Activated gamma-delta T cell (primary cell): ENCODE data around the gene SMAP2.
"Not testable (repeated sequence)": the region's sequence is repeated elsewhere in the genome, so short reads cannot be mapped to it uniquely, and the experiment has no call there.

ENCODE experiments used
- DNase-seq: peaks from one replicate; lab custom pipeline; 2025; lab: John Stamatoyannopoulos, UW
- total RNA-seq, 2 donors: gene quantifications; one replicate each; lab custom pipeline; 2026; lab: John Stamatoyannopoulos, UW

Gene SMAP2
- total RNA-seq: 95.4 to 147 reads per million in 2 donors

DNA sequence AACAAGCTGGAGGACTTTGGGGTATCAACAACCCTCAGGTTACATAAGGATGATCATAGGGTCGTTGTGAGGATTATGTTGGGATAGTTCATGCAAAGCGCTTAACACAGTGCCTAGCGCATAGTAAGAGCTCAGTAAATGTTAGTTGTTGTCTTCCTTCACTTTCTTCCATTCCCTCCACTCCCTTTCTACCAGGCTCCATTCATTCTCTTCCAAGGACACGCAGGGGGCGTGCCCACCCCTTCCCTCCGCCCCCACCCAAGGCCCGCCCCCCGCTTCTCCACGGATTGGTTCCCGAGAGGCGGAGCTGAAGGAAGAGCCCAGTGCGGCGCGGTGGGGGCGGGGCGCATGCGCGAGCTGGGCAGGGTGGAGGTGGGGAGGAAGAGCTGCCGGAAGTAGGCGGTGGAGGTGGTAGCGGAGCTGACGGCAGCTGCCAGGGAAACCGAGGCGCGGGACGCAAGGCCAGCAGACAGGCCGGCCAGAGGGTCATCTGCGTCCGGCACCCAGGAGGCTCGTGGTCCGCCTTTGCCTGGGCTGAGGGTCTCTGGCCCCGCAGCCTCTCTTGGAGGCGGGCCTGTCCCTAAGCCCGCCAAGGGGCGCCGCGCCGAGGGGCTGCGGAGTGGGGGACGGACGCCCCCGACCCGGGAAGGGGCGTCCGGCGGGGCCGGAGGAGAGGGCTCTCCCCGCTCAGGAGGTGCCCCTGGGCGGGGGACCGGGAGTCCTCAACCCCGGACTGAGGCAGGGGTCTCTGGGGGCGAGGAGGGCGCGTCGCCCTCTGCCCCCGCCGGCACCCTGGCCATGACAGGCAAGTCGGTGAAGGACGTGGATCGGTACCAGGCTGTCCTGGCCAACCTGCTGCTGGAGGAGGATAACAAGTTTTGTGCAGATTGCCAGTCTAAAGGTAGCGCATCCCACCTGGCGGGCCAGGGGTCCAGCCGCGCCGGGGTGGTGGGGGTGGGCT, at the start of gene SMAP2:
SMAP2 (plus strand) TSS at position 405 of the 961 bp plus-strand sequence; CDS start at position 799, 394 bp downstream.
- DNase-seq: peak; percentile 95

DNA sequence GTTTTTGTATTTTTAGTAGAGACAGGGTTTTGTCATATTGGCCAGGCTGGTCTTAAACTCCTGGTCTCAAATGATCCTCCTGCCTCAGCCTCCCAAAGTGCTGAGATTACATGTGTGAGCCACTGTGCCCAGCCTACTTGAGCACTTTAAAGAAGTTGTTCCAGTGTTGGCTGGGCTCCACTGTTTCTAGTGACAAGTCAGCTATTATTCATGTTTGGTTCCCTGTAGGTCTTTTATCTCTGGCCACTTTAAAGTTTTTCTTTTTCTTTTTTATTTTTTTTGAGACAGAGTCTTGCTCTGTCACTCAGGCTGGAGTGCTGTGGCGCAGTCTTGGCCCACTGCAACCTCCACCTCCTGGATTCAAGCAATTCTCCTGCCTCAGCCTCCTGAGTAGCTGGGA, 42.1 kb upstream of the SMAP2 start:
- DNase-seq: not testable (repeated sequence)

DNA sequence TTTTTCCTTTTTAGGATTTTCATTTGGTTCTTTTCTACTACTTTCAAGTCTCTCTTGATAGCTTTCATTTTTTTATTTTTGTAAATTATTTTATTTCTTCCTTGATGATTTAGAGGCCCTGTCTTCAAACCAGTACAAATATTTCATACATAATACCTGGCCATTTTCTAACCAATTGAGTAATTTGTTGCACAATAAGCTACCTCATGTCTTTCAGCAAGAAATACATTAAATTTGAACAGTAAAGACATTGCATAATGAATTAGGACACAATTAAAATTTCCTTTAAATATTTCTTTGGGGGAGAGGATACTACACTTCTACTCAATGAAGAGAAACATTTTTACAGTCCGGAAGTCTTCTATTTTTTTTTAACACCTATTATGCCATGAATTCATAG, 40.8 kb upstream of the SMAP2 start:
- no peak for DNase-seq

DNA sequence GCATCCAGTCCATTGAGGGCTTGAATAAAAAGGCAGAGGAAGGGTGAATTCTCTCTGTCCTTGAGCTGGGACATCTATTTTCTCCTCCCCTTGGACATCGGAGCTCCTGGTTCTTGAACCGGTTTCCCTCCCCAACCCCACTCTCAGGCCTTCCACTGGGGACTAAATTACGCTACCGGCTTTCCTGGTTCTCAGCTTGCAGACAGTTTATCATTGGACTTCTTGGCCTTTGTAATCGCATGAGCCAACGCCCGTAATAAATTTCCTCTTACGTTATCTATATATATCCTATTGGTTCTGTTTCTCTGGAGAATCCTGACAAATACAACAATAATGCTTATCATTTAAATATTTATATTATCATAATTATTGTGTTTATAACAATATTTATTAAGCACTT, 36.1 kb upstream of the SMAP2 start:
- DNase-seq: no peak

DNA sequence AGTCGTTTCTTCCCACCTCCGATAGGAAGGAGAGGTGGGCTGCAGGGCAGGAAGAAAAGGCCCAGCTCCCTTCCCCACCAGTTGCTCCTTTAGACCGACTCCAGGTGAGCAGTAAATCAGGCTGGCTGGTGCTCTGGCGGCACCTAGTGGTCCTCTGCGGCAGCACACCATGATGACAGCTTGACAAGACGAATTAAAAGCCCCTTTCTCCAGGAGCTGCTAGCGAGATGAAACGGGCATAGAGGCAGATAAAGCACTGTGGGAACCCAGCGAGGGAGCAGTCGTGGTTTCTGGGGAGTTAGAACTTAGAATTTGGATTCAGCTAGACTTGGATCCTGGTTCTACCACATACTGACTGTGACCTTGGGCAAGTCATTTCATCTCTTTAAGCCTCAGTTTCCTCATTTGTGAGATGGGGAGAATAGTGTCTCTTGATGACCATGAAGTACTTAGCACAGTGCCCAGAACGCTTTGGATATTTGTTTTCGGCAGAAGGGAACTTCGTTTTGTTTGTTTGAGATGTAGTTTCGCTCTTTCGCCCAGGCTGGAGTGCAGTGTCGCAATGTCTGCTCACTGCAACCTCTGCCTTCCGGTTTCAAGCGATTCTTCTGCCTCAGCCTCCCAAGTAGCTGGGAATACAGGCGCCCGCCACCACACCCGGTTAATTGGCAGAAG, 34.6 kb upstream of the SMAP2 start:
- DNase-seq: peak; percentile 56

DNA sequence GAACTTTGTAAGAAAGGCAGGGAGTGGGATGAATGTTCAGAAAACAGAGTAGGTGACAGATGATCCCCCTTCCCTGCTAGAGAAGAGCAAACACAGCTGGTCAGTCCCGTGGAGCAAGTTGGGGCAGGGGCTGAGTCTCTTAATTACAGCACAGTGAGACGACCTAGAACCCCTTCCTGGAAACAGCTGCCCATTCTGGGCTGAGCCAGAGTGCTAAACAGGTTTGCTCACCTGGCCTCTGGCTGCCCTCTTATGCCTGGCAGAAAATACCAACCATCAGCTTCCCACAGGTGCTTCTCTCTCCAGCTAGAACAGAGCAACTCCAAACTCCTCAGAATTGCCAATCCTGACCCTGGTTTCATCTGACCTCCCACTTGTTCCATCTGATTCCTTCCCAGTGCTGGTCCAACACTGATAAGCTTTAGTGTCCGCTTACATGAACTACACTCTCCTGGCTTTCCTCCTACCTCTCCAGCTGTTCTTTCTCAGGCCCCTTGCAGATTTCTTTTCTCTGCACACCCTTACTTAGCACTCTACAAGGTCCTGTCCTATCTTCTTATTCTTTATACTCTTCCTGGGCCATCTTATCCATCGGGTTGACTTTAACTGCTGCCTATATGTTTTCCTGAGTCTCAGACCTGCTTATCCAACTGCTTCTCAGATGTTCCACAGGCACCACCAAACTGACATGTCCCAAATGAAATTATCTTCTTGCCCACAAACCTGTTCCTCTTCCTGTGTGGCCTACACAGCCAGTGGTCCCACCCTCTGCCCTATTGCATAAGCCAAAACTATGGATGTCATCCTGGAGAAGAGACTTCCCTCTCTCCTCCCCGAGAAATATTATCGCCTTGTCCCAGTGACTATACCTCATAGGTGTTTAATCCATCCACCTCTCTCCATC, 33.9 kb upstream of the SMAP2 start:
- DNase-seq: no peak

DNA sequence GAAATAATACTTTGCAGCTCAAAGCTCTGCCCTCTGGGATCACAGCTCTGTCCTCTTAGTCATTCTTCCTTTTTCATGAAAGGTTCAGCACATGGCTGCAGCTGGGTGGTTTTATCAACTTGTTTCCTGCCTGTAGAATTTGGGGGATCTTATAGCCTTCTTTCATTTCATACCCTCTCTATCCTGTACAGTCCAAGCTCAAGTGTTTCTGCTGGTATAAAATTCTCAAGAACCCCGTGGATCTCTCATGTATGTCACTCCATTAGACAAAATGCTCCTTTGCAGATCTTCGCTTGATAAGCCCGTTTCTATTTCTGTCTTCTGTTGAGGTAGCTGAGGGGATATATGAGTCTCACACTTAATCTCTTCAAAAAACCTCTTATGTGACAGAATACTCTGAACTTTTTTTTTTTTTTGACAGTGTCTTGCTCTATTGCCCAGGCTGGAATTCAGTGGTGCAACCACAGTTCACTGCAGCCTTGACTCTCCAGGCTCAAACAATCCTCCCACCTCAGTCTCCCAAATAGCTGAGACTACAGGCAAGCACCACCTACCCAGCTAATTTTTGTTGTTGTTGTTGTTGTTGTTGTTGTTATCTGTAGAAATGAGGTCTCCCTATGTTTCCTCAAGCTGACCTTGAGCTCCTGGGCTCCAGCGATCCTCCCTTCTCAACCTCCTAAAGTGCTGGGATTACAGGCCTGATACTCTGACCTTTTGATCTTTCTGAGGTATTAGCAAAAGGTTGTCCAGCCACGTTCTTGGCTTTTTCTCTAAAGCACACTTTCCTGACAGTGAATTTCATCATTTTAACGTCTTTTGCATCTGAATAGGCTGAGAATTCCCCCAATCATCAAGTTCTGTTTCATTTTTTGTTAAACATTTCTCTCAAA, 31.8 kb upstream of the SMAP2 start:
- no peak for DNase-seq

DNA sequence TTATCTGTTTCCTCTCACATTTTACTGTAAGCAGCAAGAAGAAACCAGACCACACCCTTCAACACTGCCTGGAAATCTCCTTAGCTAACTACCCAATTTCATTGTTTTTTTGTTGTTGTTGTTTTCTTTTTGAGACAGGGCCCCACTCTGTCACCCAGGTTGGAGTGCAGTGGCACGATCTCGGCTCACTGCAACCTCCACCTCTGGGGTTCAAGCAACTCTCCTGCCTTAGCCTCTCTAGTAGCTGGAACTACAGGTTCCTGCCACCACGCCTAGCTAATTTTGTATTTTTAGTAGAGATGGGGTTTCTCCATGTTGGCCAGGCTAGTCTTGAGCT, 31.2 kb upstream of the SMAP2 start:
- DNase-seq: not testable (repeated sequence)

DNA sequence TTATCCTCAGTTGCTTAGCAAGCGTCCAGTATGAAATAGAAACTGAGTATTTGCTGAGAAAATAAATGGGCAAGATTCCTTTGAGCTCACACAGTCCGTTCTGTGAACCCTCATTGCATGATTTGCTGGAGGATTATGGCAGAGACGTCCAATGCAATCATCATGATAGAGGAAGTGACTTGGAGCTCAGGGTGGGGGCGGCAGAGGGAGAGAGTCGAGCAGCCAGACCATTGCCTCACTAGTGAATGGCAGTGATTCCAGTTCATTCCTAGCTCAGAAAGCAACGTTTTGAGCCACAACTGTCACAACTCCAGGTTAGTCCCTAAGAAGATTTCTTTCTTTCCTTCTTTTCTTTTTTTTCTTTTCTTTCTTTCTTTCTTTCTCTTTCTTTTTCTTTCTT, 28.9 kb upstream of the SMAP2 start:
- no peak for DNase-seq

DNA sequence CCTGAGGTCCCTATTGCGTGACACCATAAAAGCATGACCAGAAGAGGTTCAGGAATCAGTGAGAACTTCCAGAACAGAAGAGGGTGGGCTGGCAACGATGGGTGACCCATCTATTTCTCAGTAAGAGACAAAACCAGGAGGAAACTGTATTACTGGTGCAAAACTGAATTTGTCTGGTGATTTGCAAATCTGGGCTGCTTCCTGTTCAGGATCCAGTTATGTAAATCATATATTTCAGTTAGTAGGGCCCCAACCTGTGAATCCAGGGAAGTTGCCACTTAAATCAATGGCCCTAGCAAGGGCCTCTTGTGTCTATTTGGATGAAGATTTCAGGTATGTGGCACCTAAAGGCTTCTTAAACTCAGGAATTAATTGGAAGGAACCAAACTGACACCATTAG, 23.1 kb upstream of the SMAP2 start:
- no peak for DNase-seq

DNA sequence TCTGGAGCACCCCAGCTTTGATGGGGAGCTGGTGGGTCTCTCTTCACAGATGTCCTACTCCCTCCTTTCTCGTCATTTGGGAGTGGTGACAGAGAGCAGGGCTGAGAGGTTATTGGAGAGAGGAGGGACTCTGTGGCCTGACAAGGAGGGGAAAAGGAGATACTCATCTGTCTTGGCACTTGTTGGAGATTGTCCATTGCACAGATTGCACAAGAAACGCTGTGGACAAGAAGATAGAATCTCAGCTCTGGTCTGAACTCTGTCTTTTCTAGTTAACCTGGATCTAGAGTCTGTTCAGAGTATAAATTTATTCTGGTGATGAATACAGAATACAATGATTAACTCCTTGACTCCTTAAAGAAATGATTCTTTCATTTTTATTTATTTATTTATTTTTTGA, 22.4 kb upstream of the SMAP2 start:
- no peak for DNase-seq

DNA sequence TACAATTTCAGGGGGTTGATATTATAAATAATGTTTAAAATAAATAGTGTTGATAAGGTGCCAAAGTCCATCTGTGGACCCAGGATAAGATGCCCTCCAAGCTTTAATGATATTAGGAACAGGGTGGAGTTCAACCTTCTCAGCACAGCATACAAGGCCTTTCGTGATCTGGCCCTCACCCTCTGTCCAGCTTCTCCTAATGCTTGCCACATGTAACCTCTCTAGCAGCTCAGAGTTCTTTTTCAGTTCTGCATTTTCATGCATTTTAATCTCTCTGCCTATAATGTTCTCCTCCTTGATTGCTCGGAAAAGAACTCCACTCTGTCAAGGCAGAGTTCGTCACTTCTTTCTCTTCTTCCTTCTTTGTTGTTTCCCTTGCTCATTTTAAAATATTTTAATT, 21.4 kb upstream of the SMAP2 start:
- no peak for DNase-seq

DNA sequence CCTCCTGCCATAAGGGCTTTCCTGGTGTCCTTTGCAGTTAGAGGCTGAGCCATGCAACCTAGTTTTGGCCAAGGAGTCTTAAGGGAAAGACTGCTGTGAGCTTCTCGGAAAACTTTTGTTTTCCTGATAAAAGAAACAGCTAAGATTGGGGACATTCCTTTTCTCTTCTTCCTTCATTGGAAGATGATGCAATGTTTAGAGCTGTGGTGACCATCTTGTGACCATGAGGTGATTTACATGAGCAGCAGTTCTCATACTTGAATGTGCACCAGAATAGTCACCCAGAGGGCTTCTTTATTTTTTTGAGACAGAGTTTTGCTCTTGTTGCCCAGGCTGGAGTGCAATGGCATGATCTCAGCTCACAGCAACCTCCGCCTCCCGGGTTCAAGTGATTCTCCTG, 20.4 kb upstream of the SMAP2 start:
- DNase-seq: no peak

DNA sequence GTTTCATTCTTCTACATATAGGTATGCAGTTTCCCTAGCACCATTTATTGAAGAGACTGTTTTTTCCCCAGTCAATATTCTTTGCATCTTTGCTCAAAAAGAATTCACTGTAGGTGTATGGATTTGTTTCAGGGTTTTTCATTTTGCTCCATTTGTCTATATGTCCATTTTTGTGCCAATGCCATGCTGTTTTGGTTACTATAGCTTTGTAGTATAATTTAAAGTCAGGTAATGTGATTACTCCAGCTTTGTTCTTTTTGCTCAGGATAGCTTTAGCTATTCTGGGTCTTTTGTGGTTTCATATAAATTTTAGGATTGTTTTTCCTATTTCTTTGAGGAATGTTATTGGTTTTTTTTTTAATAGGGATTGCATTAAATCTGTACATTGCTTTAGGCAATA, 15.9 kb upstream of the SMAP2 start:
- DNase-seq: no peak

DNA sequence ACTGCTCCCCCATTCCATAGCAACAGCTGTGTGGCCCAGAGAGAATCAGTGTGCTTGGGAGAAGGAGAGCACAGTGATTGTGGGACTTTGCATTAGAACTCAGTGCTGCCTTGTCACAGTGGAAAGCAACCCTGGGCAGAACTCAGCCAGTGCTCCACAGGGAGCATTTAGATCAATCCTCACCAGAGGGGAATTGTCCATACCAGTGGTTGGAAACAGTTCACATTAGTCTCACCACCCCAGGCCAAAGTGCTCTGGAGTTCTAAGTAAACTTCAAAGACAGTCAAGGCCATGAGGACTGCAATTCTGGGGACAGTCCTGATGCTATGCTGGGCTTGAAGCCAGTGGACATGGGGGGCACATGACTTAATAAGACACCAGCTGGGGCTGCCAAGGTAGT, 12.9 kb upstream of the SMAP2 start:
- no peak for DNase-seq

DNA sequence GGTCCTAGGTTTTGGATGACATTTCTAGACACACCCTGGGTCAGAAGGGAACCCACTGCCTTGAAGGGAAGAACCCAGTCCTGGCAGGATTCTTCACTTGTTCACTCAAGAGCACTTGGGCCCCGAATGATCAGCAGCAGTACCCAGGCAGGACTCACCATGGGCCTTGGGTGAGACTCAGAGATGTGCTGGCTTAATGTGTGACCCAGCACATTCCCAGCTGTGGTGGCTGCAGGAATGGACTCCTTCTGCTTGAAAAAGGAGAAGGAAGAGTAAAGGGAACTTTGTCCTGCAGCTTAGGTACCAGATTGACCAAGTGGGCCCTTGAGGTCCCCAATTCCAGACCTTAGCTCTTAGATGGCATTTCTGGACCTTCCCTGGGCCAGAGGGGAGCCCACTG, 12.3 kb upstream of the SMAP2 start:
- no peak for DNase-seq

DNA sequence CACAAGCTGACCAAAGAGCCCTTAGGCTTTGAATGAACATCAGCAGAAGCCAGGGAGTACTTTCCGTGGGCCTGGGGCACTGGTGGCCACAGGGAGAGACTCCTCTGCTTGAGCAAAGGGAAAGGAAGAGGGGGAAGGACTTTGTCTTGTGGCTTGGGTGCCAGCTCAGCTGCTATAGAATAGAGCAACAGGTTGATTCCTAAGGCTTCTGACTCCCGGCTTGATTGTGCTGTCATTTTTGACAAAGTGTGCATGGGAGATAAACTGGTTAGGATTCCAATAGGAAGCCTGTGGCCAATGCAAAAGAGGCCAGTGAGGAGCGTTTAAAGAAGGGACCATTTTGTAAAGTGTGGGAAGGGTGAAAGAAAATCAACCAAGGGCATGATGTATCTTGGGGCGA, 11.9 kb upstream of the SMAP2 start:
- no peak for DNase-seq

DNA sequence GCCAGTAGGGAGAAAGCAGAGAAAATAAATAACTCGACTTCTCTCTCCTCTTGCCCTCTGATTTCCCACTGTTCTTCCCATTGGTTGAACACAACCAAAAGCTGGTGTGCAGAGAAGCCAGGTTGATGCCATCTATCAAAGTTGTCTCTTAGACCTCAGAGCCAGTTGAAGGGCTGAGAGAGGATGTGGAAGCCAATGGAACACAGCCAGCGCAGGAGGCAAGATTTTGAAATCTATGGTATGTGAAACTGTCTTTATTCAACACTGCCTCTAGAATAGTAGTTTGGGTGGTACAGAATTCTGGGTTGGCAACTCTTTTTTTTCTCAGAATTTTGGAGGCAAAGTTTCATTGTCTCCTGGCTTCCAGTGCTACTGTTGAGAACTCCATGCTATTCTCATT, 11.3 kb upstream of the SMAP2 start:
- no peak for DNase-seq

DNA sequence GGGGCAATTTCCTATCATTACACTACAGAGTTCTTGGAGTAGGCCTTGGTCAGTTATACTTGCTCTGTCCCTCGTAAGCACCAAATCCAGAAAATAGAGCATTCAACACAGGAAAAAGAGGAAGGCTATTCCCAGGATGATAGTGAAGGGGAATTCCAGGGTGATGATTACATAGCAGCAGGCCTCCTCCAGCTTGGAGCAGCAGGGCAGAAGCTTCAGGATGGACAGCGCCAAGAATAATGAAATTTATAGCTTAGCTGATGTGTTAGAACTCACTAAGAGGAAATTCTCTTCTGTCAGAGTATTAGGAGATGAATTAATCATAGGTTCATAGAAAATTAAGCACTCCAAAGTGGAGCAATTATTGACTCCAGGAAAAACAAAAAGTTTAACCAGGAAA, 10.8 kb upstream of the SMAP2 start:
- no peak for DNase-seq

DNA sequence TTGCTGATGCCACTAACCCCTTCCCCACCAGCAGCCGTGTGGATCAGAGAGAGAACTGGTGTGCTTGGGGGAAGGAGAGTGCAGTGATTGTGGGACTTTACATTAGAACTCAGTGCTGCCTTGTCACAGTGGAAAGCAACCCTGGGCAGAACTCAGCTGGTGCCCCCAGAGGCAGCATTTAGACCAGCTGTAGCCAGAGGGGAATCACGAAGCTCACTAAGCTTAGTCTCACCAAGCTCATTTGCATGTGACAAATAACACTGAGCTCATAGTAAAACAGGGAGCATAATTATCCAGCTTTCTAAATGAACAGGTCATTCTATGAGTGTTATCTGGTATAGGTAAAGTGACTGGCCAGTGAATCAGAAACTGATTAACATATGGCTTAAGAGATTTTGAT, 9.8 kb upstream of the SMAP2 start:
- no peak for DNase-seq

DNA sequence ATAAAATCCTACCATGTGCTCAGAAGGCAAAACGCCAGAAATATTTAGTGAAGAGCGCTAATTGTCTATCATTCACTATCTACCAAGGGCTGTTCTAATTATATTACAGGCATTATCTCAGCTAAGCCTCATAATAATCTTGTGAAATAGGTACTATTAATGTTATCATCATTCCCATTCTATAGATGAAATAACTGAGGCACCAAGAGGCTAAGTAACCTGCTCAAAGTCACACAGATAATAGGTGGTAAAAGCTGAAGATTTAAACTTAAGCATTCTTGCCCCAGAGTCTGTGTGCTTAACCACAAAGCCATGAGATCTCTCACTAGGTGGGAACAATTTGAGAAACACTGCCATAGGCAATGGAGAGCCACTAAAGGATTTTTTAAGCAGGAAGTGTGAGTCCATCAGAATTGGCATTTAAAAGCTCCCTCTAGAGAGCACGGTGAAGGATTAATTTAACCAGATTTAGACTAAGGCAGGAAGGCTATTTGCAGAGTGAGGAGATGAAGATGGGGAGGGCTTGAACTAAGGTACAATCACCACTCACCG, 1.7 kb upstream of the SMAP2 start:
- DNase-seq: no peak
